ENCODE data around the gene SQOR.

DNA sequence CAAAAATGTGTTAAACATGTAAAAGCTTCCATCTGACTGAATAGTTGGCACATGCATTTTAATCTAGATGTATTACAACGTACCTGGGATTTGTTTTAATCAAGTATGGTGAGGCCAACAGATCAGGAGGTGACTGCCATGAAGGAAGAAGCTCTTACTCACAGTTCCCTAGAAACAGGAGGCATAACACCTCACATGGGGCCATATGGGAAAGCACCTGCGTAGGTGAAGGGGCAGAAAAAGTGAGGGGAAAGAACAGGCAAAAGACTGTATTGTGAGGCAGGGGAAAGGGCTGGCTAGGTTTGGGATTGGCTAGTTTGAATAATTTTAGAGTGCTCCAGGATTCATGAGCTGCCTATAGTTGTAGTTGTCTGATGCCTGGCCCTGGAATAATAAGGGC lies 9.6 kb downstream of the SQOR start:
- TF ChIP-seq, protein P1, sequence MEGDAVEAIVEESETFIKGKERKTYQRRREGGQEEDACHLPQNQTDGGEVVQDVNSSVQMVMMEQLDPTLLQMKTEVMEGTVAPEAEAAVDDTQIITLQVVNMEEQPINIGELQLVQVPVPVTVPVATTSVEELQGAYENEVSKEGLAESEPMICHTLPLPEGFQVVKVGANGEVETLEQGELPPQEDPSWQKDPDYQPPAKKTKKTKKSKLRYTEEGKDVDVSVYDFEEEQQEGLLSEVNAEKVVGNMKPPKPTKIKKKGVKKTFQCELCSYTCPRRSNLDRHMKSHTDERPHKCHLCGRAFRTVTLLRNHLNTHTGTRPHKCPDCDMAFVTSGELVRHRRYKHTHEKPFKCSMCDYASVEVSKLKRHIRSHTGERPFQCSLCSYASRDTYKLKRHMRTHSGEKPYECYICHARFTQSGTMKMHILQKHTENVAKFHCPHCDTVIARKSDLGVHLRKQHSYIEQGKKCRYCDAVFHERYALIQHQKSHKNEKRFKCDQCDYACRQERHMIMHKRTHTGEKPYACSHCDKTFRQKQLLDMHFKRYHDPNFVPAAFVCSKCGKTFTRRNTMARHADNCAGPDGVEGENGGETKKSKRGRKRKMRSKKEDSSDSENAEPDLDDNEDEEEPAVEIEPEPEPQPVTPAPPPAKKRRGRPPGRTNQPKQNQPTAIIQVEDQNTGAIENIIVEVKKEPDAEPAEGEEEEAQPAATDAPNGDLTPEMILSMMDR (IDR thresholded peaks at IDR 0.05), result no peak
- TF ChIP-seq POLR2AphosphoS5 (IDR thresholded peaks at IDR 0.05) (no peak), POLR2A (IDR thresholded peaks at IDR 0.05) (no peak), EP300 (IDR thresholded peaks at IDR 0.05) (no peak)

Data from stomach (tissue), 4 donors.